Naive B cell (primary cell): ENCODE measurements around the gene FTH1. TPM values are rescaled to one million over a fixed set of nuclear protein-coding genes. Genes with fewer than 3 reads are reported as not detected.
A peak's percentile ranks its signal among the peaks of the same experiment; 100 is the strongest.
"Not testable (repeated sequence)": the region's sequence is repeated elsewhere in the genome, so short reads cannot be mapped to it uniquely, and the experiment has no call there.

Experiments used
- ATAC-seq, 2 donors: fragments of 150-1000 bp; cut with Tn5 transposase; 2 replicates each; pipeline ENCODE4 v1.10.0; 2021; ENCODE audit warnings: low read depth in 2 of 2, mild to moderate bottlenecking in 2 of 2, moderate library complexity in 2 of 2
- DNase-seq: peaks from one replicate; pipeline ENCODE4 v3.0.0; 2022
- H3K27ac Mint-ChIP-seq, 6 donors: one replicate each; pipeline ENCODE4 v1.8.0; 2020 to 2022; ENCODE audit warnings: mild to moderate bottlenecking in 6 of 6, mixed read lengths in 6 of 6, moderate library complexity in 5 of 6, inconsistent platforms in 2 of 6
- H3K27me3 Mint-ChIP-seq, 3 donors: one replicate each; pipeline ENCODE4 v1.8.0; 2021 to 2022; ENCODE audit warnings: mixed read lengths in 3 of 3, mild to moderate bottlenecking in 1 of 3
- H3K36me3 Mint-ChIP-seq, 2 donors: one replicate each; pipeline ENCODE4 v1.8.0; 2020 to 2022; ENCODE audit warnings: mixed read lengths in 2 of 2, inconsistent platforms in 1 of 2, mild to moderate bottlenecking in 1 of 2
- H3K4me1 Mint-ChIP-seq, 3 donors: one replicate each; pipeline ENCODE4 v1.8.0; 2020 to 2022; ENCODE audit warnings: mixed read lengths in 3 of 3, inconsistent platforms in 1 of 3, mild to moderate bottlenecking in 1 of 3, moderate library complexity in 1 of 3
- H3K4me3 Mint-ChIP-seq, 8 donors: one replicate each; pipeline ENCODE4 v1.8.0; 2020 to 2022; ENCODE audit warnings: mild to moderate bottlenecking in 8 of 8, mixed read lengths in 8 of 8, moderate library complexity in 8 of 8, inconsistent platforms in 2 of 8
- H3K9me3 Mint-ChIP-seq, 7 donors: one replicate each; pipeline ENCODE4 v1.8.0; 2020 to 2022; ENCODE audit warnings: mixed read lengths in 7 of 7, mild to moderate bottlenecking in 5 of 7, inconsistent platforms in 2 of 7, moderate library complexity in 1 of 7
- polyA plus RNA-seq, 6 donors: library from polyadenylated mRNA; unstranded; fragments of 300-500 nt; fragmentation: Illumina TruSeq; gene quantifications; one replicate each; pipeline ENCODE4 v1.2.3, GENCODE V29; 2021; ENCODE audit warnings: low read depth in 6 of 6

The FTH1 gene
- polyA plus RNA-seq, 6 donors from 2014 or later, result 4,039 to 5,068 (median 4,261) TPM

- Mint-ChIP-seq H3K36me3 (no peaks in the 10 kb centered on the region), H3K27ac (peak overlapping the region in 4 of 6 donors; percentile 11 to 79 (median 40)), H3K4me1 (peaks cover 17 to 39% (median 36%) of the 10 kb centered on the region in 3 donors), H3K27me3 (peaks cover 0 to 14% (median 12%) of the 10 kb centered on the region in 3 donors), H3K9me3 (no peaks in the 10 kb centered on the region), H3K4me3 (peak overlapping the region in 7 of 8 donors; percentile 9 to 86 (median 63))
- DNase-seq (no peak), ATAC-seq (no peak)
These were observed 11.0 kb downstream of the FTH1 start for GRCh38 chr11:61956191-61957020.

GRCh38 chr11:61955422-61956135 lies 11.9 kb downstream of the FTH1 start:
- no peaks in the 10 kb centered on the region for H3K9me3 Mint-ChIP-seq
- peak; percentile 31 for DNase-seq
- peak overlapping the region in 3 of 6 donors; percentile 36 to 79 (median 59) for H3K27ac Mint-ChIP-seq
- no peaks in the 10 kb centered on the region for H3K36me3 Mint-ChIP-seq
- H3K27me3 Mint-ChIP-seq, result peaks cover 0 to 15% (median 14%) of the 10 kb centered on the region in 3 donors
- H3K4me1 Mint-ChIP-seq, result peaks cover 17 to 34% (median 27%) of the 10 kb centered on the region in 3 donors
- H3K4me3 Mint-ChIP-seq, result peak overlapping the region; percentile 9 to 86 (median 69)
- ATAC-seq, result peak; percentile 75 to 76

- Mint-ChIP-seq H3K4me3 (peak overlapping the region in 7 of 8 donors; percentile 47 to 80 (median 67)), H3K36me3 (no peaks in the 10 kb centered on the region), H3K27me3 (peaks cover 0 to 20% (median 14%) of the 10 kb centered on the region in 3 donors), H3K9me3 (no peaks in the 10 kb centered on the region), H3K4me1 (peaks cover 17 to 28% (median 26%) of the 10 kb centered on the region in 3 donors), H3K27ac (peak overlapping the region in 2 of 6 donors; percentile 36 to 79)
- peak; percentile 52 to 60 for ATAC-seq
- DNase-seq, result no peak
These were observed 12.5 kb downstream of the FTH1 start for GRCh38 chr11:61954851-61955421.

GRCh38 chr11:61954106-61954850 lies 13.2 kb downstream of the FTH1 start:
- peaks cover 0 to 25% (median 14%) of the 10 kb centered on the region in 3 donors for H3K27me3 Mint-ChIP-seq
- peak overlapping the region in 4 of 8 donors; percentile 36 to 65 (median 53) for H3K4me3 Mint-ChIP-seq

GRCh38 chr11:61953632-61954031 lies 13.8 kb downstream of the FTH1 start:
- not testable (repeated sequence) for H3K27ac Mint-ChIP-seq, ATAC-seq, H3K36me3 Mint-ChIP-seq, DNase-seq, H3K9me3 Mint-ChIP-seq
- Mint-ChIP-seq H3K27me3 (peaks cover 0 to 25% (median 14%) of the 10 kb centered on the region in 3 donors), H3K4me1 (peaks cover 12 to 21% (median 16%) of the 10 kb centered on the region in 3 donors), H3K4me3 (peak overlapping the region in 1 of 8 donors; percentile 36)

More at GRCh38 chr11:61954106-61954850, 13.2 kb downstream of the FTH1 start:
- Mint-ChIP-seq H3K27ac (no peak overlapping the region), H3K9me3 (no peaks in the 10 kb centered on the region), H3K4me1 (peaks cover 16 to 27% (median 19%) of the 10 kb centered on the region in 3 donors), H3K36me3 (no peaks in the 10 kb centered on the region)
- DNase-seq (no peak), ATAC-seq (no peak)

- Mint-ChIP-seq H3K4me1 (peaks cover 12 to 20% (median 16%) of the 10 kb centered on the region in 3 donors), H3K27me3 (peaks cover 0 to 25% (median 14%) of the 10 kb centered on the region in 3 donors), H3K9me3 (no peaks in the 10 kb centered on the region), H3K27ac (no peak overlapping the region), H3K4me3 (no peak overlapping the region), H3K36me3 (no peaks in the 10 kb centered on the region)
- DNase-seq (no peak), ATAC-seq (no peak)
These were observed 14.6 kb downstream of the FTH1 start for GRCh38 chr11:61952882-61953281.

- Mint-ChIP-seq H3K4me3 (no peak overlapping the region), H3K36me3 (no peaks in the 10 kb centered on the region), H3K9me3 (no peaks in the 10 kb centered on the region), H3K4me1 (peaks cover 21 to 30% (median 25%) of the 10 kb centered on the region in 3 donors), H3K27ac (peak overlapping the region in 3 of 6 donors; percentile 14 to 69 (median 39)), H3K27me3 (peaks cover 0 to 25% (median 14%) of the 10 kb centered on the region in 3 donors)
- DNase-seq (no peak), ATAC-seq (no peak)
These were observed 15.8 kb downstream of the FTH1 start for GRCh38 chr11:61951484-61952135.

GRCh38 chr11:61950035-61950547 lies 17.3 kb downstream of the FTH1 start, which contains the start of gene BEST1:
Gene BEST1 (plus strand): TSS chr11:61950351. CDS start chr11:61951807, 1,456 bp downstream.
- peaks cover 12 to 22% (median 12%) of the 10 kb centered on the region in 3 donors for H3K4me1 Mint-ChIP-seq
- H3K4me3 Mint-ChIP-seq, result no peak within 1 kb of the TSS

GRCh38 chr11:61949169-61950034 lies 18.0 kb downstream of the FTH1 start:
- no peak overlapping the region for H3K4me3 Mint-ChIP-seq
- H3K9me3 Mint-ChIP-seq, result no peaks in the 10 kb centered on the region
- H3K4me1 Mint-ChIP-seq, result peaks cover 8 to 15% (median 8%) of the 10 kb centered on the region in 3 donors
- peak; percentile 36 to 37 for ATAC-seq
- H3K27me3 Mint-ChIP-seq, result peaks cover 0 to 14% (median 11%) of the 10 kb centered on the region in 3 donors
- H3K36me3 Mint-ChIP-seq, result no peaks in the 10 kb centered on the region
- peak overlapping the region in 2 of 6 donors; percentile 16 to 41 for H3K27ac Mint-ChIP-seq
- DNase-seq, result no peak

More at GRCh38 chr11:61950035-61950547, 17.3 kb downstream of the FTH1 start, which contains the start of gene BEST1:
- Mint-ChIP-seq H3K27me3 (peaks cover 0 to 21% (median 14%) of the 10 kb centered on the region in 3 donors), H3K36me3 (no peaks in the 10 kb centered on the region), H3K9me3 (no peaks in the 10 kb centered on the region), H3K27ac (peak within 1 kb of the TSS in 3 of 6 donors; percentile 41 to 86 (median 69))
- DNase-seq (no peak), ATAC-seq (no peak)

- Mint-ChIP-seq H3K9me3 (no peaks in the 10 kb centered on the region), H3K4me1 (peaks cover 8 to 11% (median 8%) of the 10 kb centered on the region in 3 donors), H3K27ac (no peak overlapping the region), H3K27me3 (peaks cover 0 to 13% (median 5%) of the 10 kb centered on the region in 3 donors), H3K36me3 (no peaks in the 10 kb centered on the region), H3K4me3 (no peak overlapping the region)
- no peak for ATAC-seq
- no peak for DNase-seq
These were observed 18.9 kb downstream of the FTH1 start for GRCh38 chr11:61948505-61948904.
